ENCODE measurements around the gene NEK5.
"Not testable (repeated sequence)": the region's sequence is repeated elsewhere in the genome, so short reads cannot be mapped to it uniquely, and the experiment has no call there.

The NEK5 gene

DNA sequence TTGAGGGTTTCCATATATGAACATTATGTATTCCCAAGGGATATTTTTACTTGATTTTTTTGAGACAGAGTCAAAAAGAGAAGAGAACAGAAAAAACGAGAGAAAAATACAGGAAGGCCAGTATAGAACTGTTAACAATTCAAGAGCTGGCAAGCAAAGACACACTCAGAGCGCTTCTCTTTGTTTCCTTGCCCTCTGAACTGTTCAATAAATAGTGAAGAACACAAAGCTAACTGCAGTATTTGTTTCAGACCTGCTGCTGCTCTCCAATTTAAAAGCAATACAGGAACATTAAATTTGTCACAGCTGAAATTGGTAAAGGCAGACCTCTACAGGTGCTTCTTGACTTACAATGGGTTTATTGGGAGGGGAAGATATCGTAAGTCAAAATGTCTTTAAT, 44.5 kb upstream of the NEK5 start:
- DNase-seq, result no peak
- H4K20me1 ChIP-seq (ENCODE audit: insufficient read depth, low read length), result no peaks in the 10 kb centered on the region
- H2AFZ ChIP-seq (ENCODE audit: low read depth, low read length), result no peak overlapping the region
- ATAC-seq (ENCODE audit: insufficient read depth, low read depth), result no peak
- no peaks in the 10 kb centered on the region for H3K27me3 ChIP-seq (ENCODE audit: insufficient read depth, low read length, poor library complexity)
- H3K27ac ChIP-seq (ENCODE audit: low read length), result no peak overlapping the region
- H3K4me3 ChIP-seq (ENCODE audit: low read depth in 1 of 2, low read length in 2 of 2), result no peak overlapping the region
- no peak for TF ChIP-seq EZH2 (IDR thresholded peaks at IDR 0.05; ENCODE audit: borderline replicate concordance, low read depth, low read length, severe bottlenecking)
- TF ChIP-seq, protein P1, sequence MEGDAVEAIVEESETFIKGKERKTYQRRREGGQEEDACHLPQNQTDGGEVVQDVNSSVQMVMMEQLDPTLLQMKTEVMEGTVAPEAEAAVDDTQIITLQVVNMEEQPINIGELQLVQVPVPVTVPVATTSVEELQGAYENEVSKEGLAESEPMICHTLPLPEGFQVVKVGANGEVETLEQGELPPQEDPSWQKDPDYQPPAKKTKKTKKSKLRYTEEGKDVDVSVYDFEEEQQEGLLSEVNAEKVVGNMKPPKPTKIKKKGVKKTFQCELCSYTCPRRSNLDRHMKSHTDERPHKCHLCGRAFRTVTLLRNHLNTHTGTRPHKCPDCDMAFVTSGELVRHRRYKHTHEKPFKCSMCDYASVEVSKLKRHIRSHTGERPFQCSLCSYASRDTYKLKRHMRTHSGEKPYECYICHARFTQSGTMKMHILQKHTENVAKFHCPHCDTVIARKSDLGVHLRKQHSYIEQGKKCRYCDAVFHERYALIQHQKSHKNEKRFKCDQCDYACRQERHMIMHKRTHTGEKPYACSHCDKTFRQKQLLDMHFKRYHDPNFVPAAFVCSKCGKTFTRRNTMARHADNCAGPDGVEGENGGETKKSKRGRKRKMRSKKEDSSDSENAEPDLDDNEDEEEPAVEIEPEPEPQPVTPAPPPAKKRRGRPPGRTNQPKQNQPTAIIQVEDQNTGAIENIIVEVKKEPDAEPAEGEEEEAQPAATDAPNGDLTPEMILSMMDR (IDR thresholded peaks at IDR 0.05; ENCODE audit: borderline replicate concordance, extremely low read depth, low read length, poor library complexity, severe bottlenecking), result no peak
- H3K4me1 ChIP-seq (ENCODE audit: insufficient read depth, low read length), result no peaks in the 10 kb centered on the region
- H3K9ac ChIP-seq (ENCODE audit: low read depth, low read length), result no peak overlapping the region
- H3K79me2 ChIP-seq (ENCODE audit: insufficient read depth, low read length), result no peaks in the 10 kb centered on the region
- no peak overlapping the region for H3K4me2 ChIP-seq (ENCODE audit: insufficient read depth, low read length)
- H3K36me3 ChIP-seq (ENCODE audit: insufficient read depth, low read length), result peaks cover 69% of the 10 kb centered on the region
- no peaks in the 10 kb centered on the region for H3K9me3 ChIP-seq (ENCODE audit: insufficient read depth, low read length, severe bottlenecking)

DNA sequence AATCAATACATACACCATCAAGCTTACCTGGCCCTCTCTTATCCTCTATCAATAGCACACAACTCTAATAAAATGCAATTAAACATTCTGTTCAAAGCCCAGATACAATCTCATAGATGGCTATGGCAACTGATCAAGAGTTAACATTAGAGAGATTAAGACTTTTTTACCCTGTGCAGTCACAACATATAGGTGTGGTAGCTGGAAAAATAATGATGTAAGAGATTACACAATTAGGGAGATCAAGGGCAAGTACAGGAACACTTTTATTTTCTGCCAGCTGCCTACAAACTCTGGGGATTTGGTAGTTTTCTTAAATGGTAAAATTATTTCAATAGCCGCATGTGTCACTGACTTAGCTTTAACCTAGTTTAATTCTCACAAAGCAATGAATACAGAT, 42.8 kb upstream of the NEK5 start:
- not testable (repeated sequence) for H2AFZ ChIP-seq (ENCODE audit: low read depth, low read length); DNase-seq; H3K79me2 ChIP-seq (ENCODE audit: insufficient read depth, low read length); H3K4me3 ChIP-seq (ENCODE audit: low read depth in 1 of 2, low read length in 2 of 2); H3K27me3 ChIP-seq (ENCODE audit: insufficient read depth, low read length, poor library complexity); H3K4me2 ChIP-seq (ENCODE audit: insufficient read depth, low read length); H4K20me1 ChIP-seq (ENCODE audit: insufficient read depth, low read length); ATAC-seq (ENCODE audit: insufficient read depth, low read depth); H3K9me3 ChIP-seq (ENCODE audit: insufficient read depth, low read length, severe bottlenecking); H3K9ac ChIP-seq (ENCODE audit: low read depth, low read length); H3K27ac ChIP-seq (ENCODE audit: low read length); H3K4me1 ChIP-seq (ENCODE audit: insufficient read depth, low read length)
- peaks cover 63% of the 10 kb centered on the region for H3K36me3 ChIP-seq (ENCODE audit: insufficient read depth, low read length)

DNA sequence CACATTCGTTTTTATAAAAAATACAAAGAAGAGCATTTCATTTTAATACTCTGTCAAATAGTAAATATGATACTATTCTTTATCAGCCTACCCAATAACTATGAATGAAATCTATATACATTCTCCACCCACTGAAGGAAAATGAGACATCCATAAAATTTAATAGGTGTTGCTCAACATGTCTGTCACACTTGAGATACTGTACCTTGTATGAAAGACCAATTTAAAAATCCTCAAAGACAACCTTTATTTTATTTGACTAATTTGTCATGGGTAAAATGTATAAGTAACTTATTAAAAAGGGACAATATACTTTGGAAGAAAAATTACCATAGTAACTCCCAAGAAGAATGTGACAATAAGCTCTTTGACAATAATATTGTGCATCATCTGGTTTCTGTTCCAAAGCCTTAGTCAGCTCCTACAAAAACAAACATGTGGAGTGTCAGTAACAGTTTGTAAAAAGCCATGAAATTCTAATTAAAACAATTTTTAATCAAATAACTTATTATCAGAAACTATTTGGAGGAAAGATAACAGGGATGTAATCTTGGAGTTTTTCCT, 42.0 kb upstream of the NEK5 start:
- H3K9me3 ChIP-seq (ENCODE audit: insufficient read depth, low read length, severe bottlenecking); H3K9ac ChIP-seq (ENCODE audit: low read depth, low read length); H3K4me3 ChIP-seq (ENCODE audit: low read depth in 1 of 2, low read length in 2 of 2); H3K27me3 ChIP-seq (ENCODE audit: insufficient read depth, low read length, poor library complexity); H3K4me1 ChIP-seq (ENCODE audit: insufficient read depth, low read length); H3K79me2 ChIP-seq (ENCODE audit: insufficient read depth, low read length); H4K20me1 ChIP-seq (ENCODE audit: insufficient read depth, low read length); H3K27ac ChIP-seq (ENCODE audit: low read length); ATAC-seq (ENCODE audit: insufficient read depth, low read depth); DNase-seq; H3K4me2 ChIP-seq (ENCODE audit: insufficient read depth, low read length); H2AFZ ChIP-seq (ENCODE audit: low read depth, low read length): not testable (repeated sequence)
- peaks cover 62% of the 10 kb centered on the region for H3K36me3 ChIP-seq (ENCODE audit: insufficient read depth, low read length)

DNA sequence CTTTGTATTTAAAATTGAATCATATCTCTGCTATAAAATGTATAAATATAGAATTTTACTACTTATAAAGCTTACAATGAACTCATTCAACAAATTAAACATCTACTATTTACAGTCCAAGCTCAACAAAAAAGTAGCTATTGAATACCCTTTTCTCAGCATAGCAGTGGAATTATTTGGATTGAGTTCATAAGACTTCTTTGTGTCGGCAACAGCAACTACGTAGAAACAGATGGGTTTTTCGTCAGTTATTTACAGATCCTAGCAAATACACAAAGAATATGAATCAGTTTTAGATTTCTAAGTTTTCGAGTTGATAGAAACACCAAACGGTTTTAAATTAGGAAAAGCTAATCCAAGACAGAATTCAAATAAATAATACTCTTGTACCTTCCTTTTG, 41.0 kb upstream of the NEK5 start:
- no peaks in the 10 kb centered on the region for H3K27me3 ChIP-seq (ENCODE audit: insufficient read depth, low read length, poor library complexity)
- DNase-seq (no peak), ATAC-seq (ENCODE audit: insufficient read depth, low read depth) (no peak)
- no peak overlapping the region for H3K4me3 ChIP-seq (ENCODE audit: low read depth in 1 of 2, low read length in 2 of 2)
- H2AFZ ChIP-seq (ENCODE audit: low read depth, low read length), result no peak overlapping the region
- no peak overlapping the region for H3K9ac ChIP-seq (ENCODE audit: low read depth, low read length)
- no peaks in the 10 kb centered on the region for H3K79me2 ChIP-seq (ENCODE audit: insufficient read depth, low read length)
- H3K4me1 ChIP-seq (ENCODE audit: insufficient read depth, low read length), result no peaks in the 10 kb centered on the region
- no peak overlapping the region for H3K27ac ChIP-seq (ENCODE audit: low read length)
- H3K4me2 ChIP-seq (ENCODE audit: insufficient read depth, low read length), result no peak overlapping the region
- no peaks in the 10 kb centered on the region for H3K9me3 ChIP-seq (ENCODE audit: insufficient read depth, low read length, severe bottlenecking)
- peaks cover 52% of the 10 kb centered on the region for H3K36me3 ChIP-seq (ENCODE audit: insufficient read depth, low read length)
- no peaks in the 10 kb centered on the region for H4K20me1 ChIP-seq (ENCODE audit: insufficient read depth, low read length)
- TF ChIP-seq, protein P1 (IDR thresholded peaks at IDR 0.05; ENCODE audit: borderline replicate concordance, extremely low read depth, low read length, poor library complexity, severe bottlenecking), result no peak
- TF ChIP-seq EZH2 (IDR thresholded peaks at IDR 0.05; ENCODE audit: borderline replicate concordance, low read depth, low read length, severe bottlenecking), result no peak
